CD14-positive monocyte (primary cell): ENCODE measurements around the gene CCS. TPM values are rescaled to one million over a fixed set of nuclear protein-coding genes. Genes with fewer than 3 reads are reported as not detected.
A peak's percentile ranks its signal among the peaks of the same experiment; 100 is the strongest.

ENCODE experiments used
- DNase-seq, 3 donors: peaks; one replicate each; pipeline ENCODE4 v3.0.0-alpha.2; 2011 to 2022
- H2AFZ ChIP-seq: 2 replicates; pipeline ENCODE4 v1.6.0; 2012; ENCODE audit warnings: mild to moderate bottlenecking, low read depth, low read length, inconsistent platforms; ENCODE audit not compliant: insufficient read depth, poor library complexity, severe bottlenecking
- H3K27ac ChIP-seq, 2 donors: 1 replicate in 1 of 2; 2 replicates in 1 of 2; pipeline ENCODE4 v1.5.1; 2012 to 2013; ENCODE audit warnings: low read length in 2 of 2, control low read depth in 1 of 2, inconsistent platforms in 1 of 2, low read depth in 1 of 2, mild to moderate bottlenecking in 1 of 2
- H3K27me3 ChIP-seq, 2 donors: one replicate each; pipeline versions ENCODE4 v1.6.0 to v1.6.1; 2011 to 2013; ENCODE audit warnings: low read length in 2 of 2; ENCODE audit not compliant: control insufficient read depth in 2 of 2, insufficient read depth in 2 of 2
- H3K36me3 ChIP-seq, 2 donors: replicated peaks in 1 of 2; 1 replicate in 1 of 2; 2 replicates in 1 of 2; pipeline versions ENCODE4 v1.5.1 to v1.6.1; 2012 to 2013; ENCODE audit warnings: low read length in 2 of 2, control low read depth in 1 of 2, inconsistent platforms in 1 of 2, mild to moderate bottlenecking in 1 of 2; ENCODE audit not compliant: insufficient read depth in 2 of 2, control insufficient read depth in 1 of 2
- H3K4me1 ChIP-seq, 2 donors: 1 replicate in 1 of 2; 2 replicates in 1 of 2; pipeline versions ENCODE4 v1.5.1 to v1.6.1; 2012 to 2013; ENCODE audit warnings: low read length in 2 of 2, control low read depth in 1 of 2, inconsistent platforms in 1 of 2, mild to moderate bottlenecking in 1 of 2, moderate library complexity in 1 of 2; ENCODE audit not compliant: insufficient read depth in 2 of 2, control insufficient read depth in 1 of 2
- H3K4me2 ChIP-seq: replicated peaks from 2 replicates; pipeline ENCODE3; 2012; ENCODE audit warnings: low read length, moderate library complexity, mild to moderate bottlenecking; ENCODE audit not compliant: poor library complexity, severe bottlenecking; ENCODE audit errors: extremely low read depth
- H3K4me3 ChIP-seq, 3 experiments: fragments of 200-600 bp in 1 of 3; sonication (generic) in 1 of 3; replicated peaks in 1 of 3; 1 replicate in 2 of 3; 2 replicates in 1 of 3; pipeline ENCODE4 v1.5.1; 2011 to 2013; ENCODE audit warnings: low read length in 3 of 3, mild to moderate bottlenecking in 3 of 3, control low read depth in 2 of 3, low read depth in 2 of 3, inconsistent platforms in 1 of 3, moderate library complexity in 1 of 3
- H3K79me2 ChIP-seq: 2 replicates; pipeline ENCODE4 v1.6.0; 2012; ENCODE audit warnings: mild to moderate bottlenecking, control low read depth, inconsistent platforms, low read length, moderate library complexity; ENCODE audit not compliant: insufficient read depth
- H3K9ac ChIP-seq: 2 replicates; pipeline ENCODE4 v1.6.0; 2017; ENCODE audit warnings: low read length, mild to moderate bottlenecking; ENCODE audit not compliant: insufficient read depth, poor library complexity, severe bottlenecking
- H3K9me3 ChIP-seq, 2 donors: replicated peaks in 1 of 2; 1 replicate in 1 of 2; 2 replicates in 1 of 2; pipeline versions ENCODE4 v1.5.1 to v1.6.1; 2012 to 2013; ENCODE audit warnings: low read length in 2 of 2, control low read depth in 1 of 2; ENCODE audit not compliant: control insufficient read depth in 1 of 2, insufficient read depth in 1 of 2
- H4K20me1 ChIP-seq: 2 replicates; pipeline ENCODE4 v1.6.0; 2012; ENCODE audit warnings: mild to moderate bottlenecking, low read length, control low read depth, moderate library complexity; ENCODE audit not compliant: insufficient read depth
- H3K27ac Mint-ChIP-seq, 7 donors: one replicate each; pipeline ENCODE4 v1.8.0; 2020; ENCODE audit warnings: mild to moderate bottlenecking in 7 of 7, mixed read lengths in 7 of 7, moderate library complexity in 6 of 7, inconsistent platforms in 2 of 7
- H3K27me3 Mint-ChIP-seq, 3 donors: one replicate each; pipeline ENCODE4 v1.8.0; 2021 to 2022; ENCODE audit warnings: low read depth in 3 of 3, mild to moderate bottlenecking in 3 of 3, mixed read lengths in 3 of 3, moderate library complexity in 3 of 3, inconsistent platforms in 1 of 3
- H3K36me3 Mint-ChIP-seq, 2 donors: one replicate each; pipeline ENCODE4 v1.8.0; 2020; ENCODE audit warnings: mixed read lengths in 2 of 2, inconsistent platforms in 1 of 2, mild to moderate bottlenecking in 1 of 2
- H3K4me1 Mint-ChIP-seq: one replicate; pipeline ENCODE4 v1.8.0; 2020; ENCODE audit warnings: mild to moderate bottlenecking, mixed read lengths
- H3K4me3 Mint-ChIP-seq, 2 donors: one replicate each; pipeline ENCODE4 v1.8.0; 2020; ENCODE audit warnings: mild to moderate bottlenecking in 2 of 2, mixed read lengths in 2 of 2, moderate library complexity in 1 of 2
- H3K9me3 Mint-ChIP-seq, 7 donors: one replicate each; pipeline ENCODE4 v1.8.0; 2020 to 2022; ENCODE audit warnings: mixed read lengths in 7 of 7, mild to moderate bottlenecking in 6 of 7, moderate library complexity in 6 of 7, inconsistent platforms in 2 of 7
- WGBS: methylation state at CpG from one replicate; pipeline ENCODE4 v1.1.5; 2013; ENCODE audit warnings: missing lambda C conversion rate; ENCODE audit not compliant: insufficient coverage; 5-methylcytosine and 5-hydroxymethylcytosine counted together
- intact Hi-C, 2 donors: fragments of 100-400 bp; cut with micrococcal nuclease; formaldehyde crosslinking; loops; one replicate each; pipeline versions ENCODE4 v1.15.0 to v1.15.1; 2023
- polyA plus RNA-seq, 3 donors: library from polyadenylated mRNA; depleted of rRNA in 1 of 3; unstranded in 2 of 3; stranded (reverse) in 1 of 3; fragments of 300-500 nt in 2 of 3; fragments of >200 nt in 1 of 3; fragmentation: Illumina TruSeq in 2 of 3; gene quantifications; 1 replicate in 2 of 3; 2 replicates in 1 of 3; pipeline ENCODE4 v1.2.3, GENCODE V29; 2012 to 2021
- TF ChIP-seq, protein P1 (sequence below): fragments of 200-600 bp; IDR thresholded peaks from one replicate; pipeline ENCODE4 v1.8.0; 2022; ENCODE audit warnings: antibody characterized with exemption, mild to moderate bottlenecking

Gene CCS
- polyA plus RNA-seq, 3 donors, result 26.9 to 67.9 (median 37.0) TPM

DNA sequence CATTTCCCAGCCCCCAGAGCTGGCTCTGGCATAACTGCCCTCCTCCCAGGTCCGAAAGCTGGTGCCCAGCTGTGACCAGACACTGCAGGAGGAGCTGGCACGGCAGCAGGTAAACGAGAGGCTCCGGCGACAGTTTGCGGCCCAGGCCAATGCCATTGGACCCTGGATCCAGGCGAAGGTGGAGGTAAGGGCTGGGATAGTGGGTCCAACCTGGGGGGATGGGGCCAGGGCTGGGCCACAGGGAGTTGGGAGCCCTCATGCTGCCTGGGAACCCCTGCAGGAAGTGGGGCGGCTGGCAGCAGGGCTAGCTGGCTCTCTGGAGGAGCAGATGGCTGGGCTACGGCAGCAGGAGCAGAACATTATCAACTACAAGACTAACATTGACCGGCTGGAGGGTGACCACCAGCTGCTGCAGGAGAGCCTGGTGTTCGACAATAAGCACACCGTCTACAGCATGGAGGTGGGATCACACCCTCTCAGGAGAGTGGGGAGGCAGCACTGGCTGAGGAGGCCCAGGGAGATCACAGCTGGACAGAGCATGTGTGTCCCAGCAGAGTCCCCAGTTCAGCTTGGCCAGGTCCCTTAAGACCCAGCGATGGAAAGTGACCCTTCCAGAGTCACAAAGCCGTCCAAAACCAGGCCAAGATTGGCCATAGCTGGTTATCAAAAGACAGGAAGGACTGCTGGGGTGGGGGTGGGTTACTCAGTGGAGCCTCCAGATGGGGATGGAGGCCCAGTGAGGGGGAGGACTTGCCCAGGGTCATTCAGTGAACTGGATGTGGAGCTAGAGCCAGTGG, 31.6 kb upstream of the CCS start:
- no peak overlapping the region for H2AFZ ChIP-seq
- H3K9me3 ChIP-seq, result no peaks in the 10 kb centered on the region
- intact Hi-C loops, result no loop called here
- Mint-ChIP-seq H3K36me3 (no peaks in the 10 kb centered on the region), H3K4me3 (no peak overlapping the region), H3K27ac (no peak overlapping the region), H3K27me3 (peaks cover 16 to 32% (median 20%) of the 10 kb centered on the region in 3 donors), H3K4me1 (peaks cover 8% of the 10 kb centered on the region), H3K9me3 (peaks cover 0 to 2% (median 0%) of the 10 kb centered on the region in 7 donors)
- 94% methylated on average over 12 of the region's 14 CpGs for WGBS
- H3K4me2 ChIP-seq, result no peak overlapping the region
- H3K4me1 ChIP-seq, result peaks cover 0 to 5% of the 10 kb centered on the region in 2 donors
- TF ChIP-seq, protein P1, sequence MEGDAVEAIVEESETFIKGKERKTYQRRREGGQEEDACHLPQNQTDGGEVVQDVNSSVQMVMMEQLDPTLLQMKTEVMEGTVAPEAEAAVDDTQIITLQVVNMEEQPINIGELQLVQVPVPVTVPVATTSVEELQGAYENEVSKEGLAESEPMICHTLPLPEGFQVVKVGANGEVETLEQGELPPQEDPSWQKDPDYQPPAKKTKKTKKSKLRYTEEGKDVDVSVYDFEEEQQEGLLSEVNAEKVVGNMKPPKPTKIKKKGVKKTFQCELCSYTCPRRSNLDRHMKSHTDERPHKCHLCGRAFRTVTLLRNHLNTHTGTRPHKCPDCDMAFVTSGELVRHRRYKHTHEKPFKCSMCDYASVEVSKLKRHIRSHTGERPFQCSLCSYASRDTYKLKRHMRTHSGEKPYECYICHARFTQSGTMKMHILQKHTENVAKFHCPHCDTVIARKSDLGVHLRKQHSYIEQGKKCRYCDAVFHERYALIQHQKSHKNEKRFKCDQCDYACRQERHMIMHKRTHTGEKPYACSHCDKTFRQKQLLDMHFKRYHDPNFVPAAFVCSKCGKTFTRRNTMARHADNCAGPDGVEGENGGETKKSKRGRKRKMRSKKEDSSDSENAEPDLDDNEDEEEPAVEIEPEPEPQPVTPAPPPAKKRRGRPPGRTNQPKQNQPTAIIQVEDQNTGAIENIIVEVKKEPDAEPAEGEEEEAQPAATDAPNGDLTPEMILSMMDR, result no peak
- no peaks in the 10 kb centered on the region for H4K20me1 ChIP-seq
- no peak overlapping the region for H3K9ac ChIP-seq
- H3K4me3 ChIP-seq, result no peak overlapping the region
- H3K27ac ChIP-seq, result no peak overlapping the region
- no peaks in the 10 kb centered on the region for H3K36me3 ChIP-seq
- peaks cover 3 to 19% of the 10 kb centered on the region in 2 donors for H3K27me3 ChIP-seq
- DNase-seq, result no peak
- H3K79me2 ChIP-seq, result no peaks in the 10 kb centered on the region

DNA sequence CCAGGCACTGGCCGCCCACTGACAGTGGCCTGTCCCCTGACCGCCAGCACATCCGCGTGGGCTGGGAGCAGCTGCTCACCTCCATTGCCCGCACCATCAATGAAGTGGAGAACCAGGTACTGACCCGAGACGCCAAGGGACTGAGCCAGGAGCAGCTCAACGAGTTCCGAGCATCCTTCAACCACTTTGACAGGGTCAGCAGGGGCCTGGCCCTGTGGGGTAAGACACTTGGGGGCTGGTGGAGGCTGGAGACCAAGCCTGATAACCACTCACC, 31.1 kb upstream of the CCS start:
- Histone ChIP-seq H3K27me3 (peaks cover 3 to 21% of the 10 kb centered on the region in 2 donors), H3K36me3 (no peaks in the 10 kb centered on the region), H3K9ac (no peak overlapping the region), H3K27ac (no peak overlapping the region), H3K4me2 (no peak overlapping the region), H3K4me1 (peaks cover 0 to 5% of the 10 kb centered on the region in 2 donors), H2AFZ (no peak overlapping the region), H3K4me3 (no peak overlapping the region), H3K79me2 (no peaks in the 10 kb centered on the region), H3K9me3 (no peaks in the 10 kb centered on the region), H4K20me1 (no peaks in the 10 kb centered on the region)
- H3K27ac Mint-ChIP-seq, result peak overlapping the region in 1 of 7 donors; percentile 19
- peaks cover 0 to 4% (median 0%) of the 10 kb centered on the region in 7 donors for H3K9me3 Mint-ChIP-seq
- H3K36me3 Mint-ChIP-seq, result no peaks in the 10 kb centered on the region
- no peak for DNase-seq
- H3K27me3 Mint-ChIP-seq, result peaks cover 19 to 36% (median 21%) of the 10 kb centered on the region in 3 donors
- 96% methylated on average over 9 of the region's 9 CpGs for WGBS
- TF ChIP-seq, protein P1, result no peak
- intact Hi-C loops, result no loop called here
- H3K4me3 Mint-ChIP-seq, result no peak overlapping the region
- H3K4me1 Mint-ChIP-seq, result peaks cover 8% of the 10 kb centered on the region
